BLaER1 (cell line): ENCODE results near the gene VWA8.

Source experiments
- H3K27ac ChIP-seq: shearing (Covaris generic); formaldehyde crosslinking; 2 replicates; pipeline ENCODE4 v1.8.1; 2022
- H3K27me3 ChIP-seq: shearing (Covaris generic); formaldehyde crosslinking; 2 replicates; pipeline ENCODE4 v1.8.1; 2022
- H3K36me3 ChIP-seq: shearing (Covaris generic); formaldehyde crosslinking; 2 replicates; pipeline ENCODE4 v1.8.1; 2022
- H3K4me1 ChIP-seq: shearing (Covaris generic); formaldehyde crosslinking; 2 replicates; pipeline ENCODE4 v1.8.1; 2022
- H3K4me2 ChIP-seq: shearing (Covaris generic); formaldehyde crosslinking; 2 replicates; pipeline ENCODE4 v1.8.1; 2022
- H3K4me3 ChIP-seq: shearing (Covaris generic); formaldehyde crosslinking; 2 replicates; pipeline ENCODE4 v1.8.1; 2022
- H3K9ac ChIP-seq: shearing (Covaris generic); formaldehyde crosslinking; 2 replicates; pipeline ENCODE4 v1.8.1; 2022
- H3K9me3 ChIP-seq: shearing (Covaris generic); formaldehyde crosslinking; 2 replicates; pipeline ENCODE4 v1.8.1; 2022
- H4K20me1 ChIP-seq: shearing (Covaris generic); formaldehyde crosslinking; 2 replicates; pipeline ENCODE4 v1.8.1; 2022
- Cebpa-rat ChIP-seq: shearing (Covaris generic); IDR thresholded peaks from 2 replicates; pipeline ENCODE4 v1.8.1; 2022

The VWA8 gene

DNA sequence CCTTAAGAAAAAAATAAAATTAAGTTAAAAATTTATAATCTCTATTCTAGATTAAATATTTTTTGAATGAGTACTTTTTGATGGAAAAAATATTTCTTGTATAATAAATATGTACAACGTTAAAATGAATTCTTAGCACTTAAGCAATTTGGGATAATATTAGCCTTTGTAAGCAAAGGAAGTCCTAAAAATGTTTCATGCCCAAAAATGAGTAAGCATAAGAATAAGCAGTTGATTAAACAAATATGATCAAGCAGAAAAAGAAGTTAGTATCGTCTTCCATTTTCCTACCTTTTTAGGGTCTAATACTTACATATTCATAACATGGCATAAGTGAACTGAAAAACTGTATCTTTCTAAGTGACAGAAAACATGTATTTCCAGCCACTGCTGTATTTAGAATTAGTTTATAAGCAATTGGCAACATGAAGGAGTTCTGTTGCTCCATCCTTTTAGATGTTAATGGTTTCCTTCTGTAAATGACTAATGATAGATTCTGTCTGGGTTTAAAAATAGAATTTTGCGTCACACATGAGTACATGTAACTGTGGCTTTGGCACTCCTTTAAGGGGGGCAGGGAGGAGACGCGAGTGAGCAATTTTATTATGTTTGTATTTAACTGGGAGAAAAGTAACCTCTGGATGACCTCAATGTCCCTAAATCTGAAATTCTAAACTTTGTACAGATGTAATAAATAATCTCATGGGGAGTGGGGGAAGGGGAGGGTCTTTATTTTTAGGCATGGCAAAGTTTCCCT, 266.2 kb downstream of the VWA8 start:
- Histone ChIP-seq H3K36me3 (peaks cover 3% of the 10 kb centered on the region; the same call in 1 of the 2 replicates), H3K9ac (no peak overlapping the region), H3K4me1 (peaks cover 21% of the 10 kb centered on the region), H4K20me1 (no peaks in the 10 kb centered on the region), H3K9me3 (no peaks in the 10 kb centered on the region), H3K4me3 (no peak overlapping the region; the same call in 1 of the 2 replicates), H3K4me2 (peak overlapping the region; percentile 72), H3K27ac (peak overlapping the region; percentile 59), H3K27me3 (no peaks in the 10 kb centered on the region)
- no peak for TF ChIP-seq Cebpa-rat

DNA sequence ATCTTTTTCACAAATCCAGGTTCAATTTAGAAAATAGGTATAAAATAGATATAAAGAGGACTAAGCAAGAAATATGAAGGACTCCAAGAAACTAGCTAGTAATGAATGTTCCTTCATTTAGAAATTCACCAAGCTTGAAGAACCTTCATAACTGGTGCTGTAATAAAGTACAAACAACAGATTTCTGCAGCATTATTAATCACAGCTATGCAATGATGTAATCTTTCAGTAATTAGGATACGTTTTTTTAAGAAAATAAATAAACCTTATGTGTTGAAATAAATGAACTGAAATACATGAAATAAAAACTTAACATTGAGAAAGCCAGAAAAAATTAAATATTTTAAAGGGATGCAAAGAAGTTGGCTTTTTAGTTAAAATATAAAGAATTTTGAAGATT, 267.5 kb downstream of the VWA8 start:
- Histone ChIP-seq H3K9me3 (no peaks in the 10 kb centered on the region), H4K20me1 (no peaks in the 10 kb centered on the region), H3K27me3 (no peaks in the 10 kb centered on the region), H3K9ac (no peak overlapping the region), H3K36me3 (peaks cover 3% of the 10 kb centered on the region; the same call in 1 of the 2 replicates), H3K4me2 (no peak overlapping the region), H3K4me1 (peaks cover 21% of the 10 kb centered on the region), H3K4me3 (no peak overlapping the region), H3K27ac (no peak overlapping the region)
- no peak for TF ChIP-seq Cebpa-rat

DNA sequence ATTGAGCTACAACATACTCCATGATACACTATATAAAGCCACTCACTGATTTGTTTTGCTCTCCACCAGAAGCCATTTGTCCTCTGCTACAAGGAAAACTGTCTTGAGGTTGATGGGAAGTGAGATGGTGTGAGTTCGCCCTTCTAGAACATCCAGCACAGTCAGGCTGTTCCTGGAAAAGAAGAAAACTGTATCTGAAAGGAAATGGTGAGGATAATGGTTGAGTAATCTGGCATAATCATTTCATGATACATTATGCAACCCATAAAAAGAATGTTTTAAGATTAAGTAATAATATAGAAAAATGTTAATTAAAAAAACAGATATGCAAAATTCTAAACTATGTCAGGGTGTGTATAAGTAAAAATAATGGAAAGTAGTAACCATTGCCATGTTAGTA, 269.6 kb downstream of the VWA8 start:
- H3K9ac ChIP-seq = no peak overlapping the region
- no peaks in the 10 kb centered on the region for H4K20me1 ChIP-seq
- no peak overlapping the region for H3K4me2 ChIP-seq
- H3K36me3 ChIP-seq = peaks cover 3% of the 10 kb centered on the region; the same call in 1 of the 2 replicates
- peaks cover 19% of the 10 kb centered on the region for H3K4me1 ChIP-seq
- H3K9me3 ChIP-seq = no peaks in the 10 kb centered on the region
- no peak overlapping the region for H3K4me3 ChIP-seq
- no peak overlapping the region for H3K27ac ChIP-seq
- no peak for TF ChIP-seq Cebpa-rat
- H3K27me3 ChIP-seq = no peaks in the 10 kb centered on the region

DNA sequence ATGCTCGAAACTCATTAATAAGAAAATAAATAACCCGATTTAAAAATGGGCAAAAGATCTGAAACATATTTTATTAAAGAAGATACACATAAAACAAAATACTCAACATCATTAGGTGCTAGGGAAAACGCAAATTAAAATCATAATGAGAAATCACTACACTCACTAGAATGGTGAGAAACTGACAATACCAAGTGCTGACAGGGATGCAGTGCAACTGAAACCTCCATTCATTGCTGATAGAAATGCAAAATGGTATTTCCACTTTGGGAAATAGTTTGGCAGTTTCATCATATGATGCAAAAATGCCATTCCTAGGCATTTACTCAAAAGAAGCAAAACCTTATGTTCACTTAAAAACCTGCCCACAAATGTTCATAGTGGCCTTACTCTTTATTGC, 278.1 kb downstream of the VWA8 start:
- Histone ChIP-seq H3K9ac (no peak overlapping the region), H3K4me3 (no peak overlapping the region), H3K27ac (no peak overlapping the region)

DNA sequence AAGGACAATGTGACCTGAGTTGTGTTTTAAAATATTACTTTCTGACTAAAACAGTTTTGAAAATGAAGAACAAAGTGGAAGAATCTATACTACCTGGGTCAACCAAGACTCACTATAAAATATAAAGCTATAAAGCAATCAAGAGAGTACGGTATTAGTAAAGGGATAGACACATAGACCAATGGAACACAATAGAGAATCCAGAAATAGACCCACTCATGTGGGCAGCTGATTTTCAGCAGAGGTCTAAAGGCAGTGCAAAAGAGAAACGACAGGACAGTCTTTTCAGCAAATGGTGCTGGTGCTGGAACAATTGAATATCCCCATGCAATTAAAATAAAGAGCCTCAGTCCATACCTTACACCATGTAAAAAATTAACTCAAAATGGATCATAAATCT, 278.9 kb downstream of the VWA8 start:
- Histone ChIP-seq H3K9me3 (no peaks in the 10 kb centered on the region), H3K27me3 (no peaks in the 10 kb centered on the region), H3K36me3 (peaks cover 13% of the 10 kb centered on the region; the same call in 1 of the 2 replicates), H3K4me1 (no peaks in the 10 kb centered on the region), H3K4me2 (no peak overlapping the region), H3K4me3 (no peak overlapping the region), H3K9ac (no peak overlapping the region), H3K27ac (no peak overlapping the region), H4K20me1 (no peaks in the 10 kb centered on the region)
- no peak for TF ChIP-seq Cebpa-rat

More for the DNA sequence above, 278.1 kb downstream of the VWA8 start:
- H3K36me3 ChIP-seq = peaks cover 13% of the 10 kb centered on the region; the same call in 1 of the 2 replicates
- H3K4me1 ChIP-seq = no peaks in the 10 kb centered on the region
- no peaks in the 10 kb centered on the region for H3K27me3 ChIP-seq
- no peak for TF ChIP-seq Cebpa-rat
- no peaks in the 10 kb centered on the region for H4K20me1 ChIP-seq
- H3K4me2 ChIP-seq = no peak overlapping the region
- no peaks in the 10 kb centered on the region for H3K9me3 ChIP-seq

DNA sequence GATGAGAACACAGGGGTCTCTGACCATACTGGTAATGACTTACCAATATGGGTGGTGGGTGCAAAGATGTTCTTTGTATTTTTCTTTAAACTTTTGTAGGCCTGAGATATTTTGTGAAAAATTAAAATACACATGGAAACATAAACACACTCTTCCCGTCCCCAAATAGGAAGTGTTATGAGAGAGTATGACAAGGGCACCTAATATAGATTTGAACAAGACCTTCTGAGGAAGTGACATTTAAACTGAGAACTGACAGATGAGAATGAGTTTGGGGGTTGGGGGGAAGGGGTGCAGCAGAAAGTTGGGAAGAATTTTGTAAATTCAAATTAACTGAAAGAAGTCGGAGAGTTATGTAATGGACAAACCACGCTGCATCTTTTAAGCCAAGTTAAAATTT, 279.3 kb downstream of the VWA8 start:
- H3K4me3 ChIP-seq = no peak overlapping the region
- no peak overlapping the region for H3K9ac ChIP-seq
- H3K36me3 ChIP-seq = peaks cover 13% of the 10 kb centered on the region; the same call in 1 of the 2 replicates
- no peak overlapping the region for H3K4me2 ChIP-seq
- no peak for TF ChIP-seq Cebpa-rat
- H3K9me3 ChIP-seq = no peaks in the 10 kb centered on the region
- no peaks in the 10 kb centered on the region for H3K27me3 ChIP-seq
- no peak overlapping the region for H3K27ac ChIP-seq
- no peaks in the 10 kb centered on the region for H3K4me1 ChIP-seq
- no peaks in the 10 kb centered on the region for H4K20me1 ChIP-seq

DNA sequence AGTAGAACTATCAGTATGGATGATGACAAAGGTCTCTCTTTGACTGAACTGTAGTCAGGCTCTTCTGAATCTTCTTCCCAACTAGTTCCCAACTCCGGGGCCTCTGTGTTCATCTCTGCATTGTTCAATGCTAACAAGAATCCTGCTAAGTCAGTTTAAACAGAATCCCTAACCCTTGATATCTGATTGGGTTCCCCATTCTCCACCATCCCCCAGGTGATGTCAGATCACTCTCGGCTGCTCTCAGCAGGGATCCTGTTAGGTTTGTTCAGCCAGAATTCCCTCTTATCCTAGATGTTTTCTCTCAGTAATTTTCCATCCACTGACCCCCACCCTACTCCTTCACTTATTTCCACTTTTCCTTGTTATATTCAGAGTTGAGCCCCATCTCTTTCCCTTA, 280.0 kb downstream of the VWA8 start:
- no peak for TF ChIP-seq Cebpa-rat
- no peak overlapping the region for H3K27ac ChIP-seq
- no peak overlapping the region for H3K4me3 ChIP-seq
- no peaks in the 10 kb centered on the region for H4K20me1 ChIP-seq
- peaks cover 13% of the 10 kb centered on the region; the same call in 1 of the 2 replicates for H3K36me3 ChIP-seq
- H3K4me1 ChIP-seq = no peaks in the 10 kb centered on the region
- no peak overlapping the region for H3K9ac ChIP-seq
- H3K27me3 ChIP-seq = no peaks in the 10 kb centered on the region
- no peak overlapping the region for H3K4me2 ChIP-seq
- no peaks in the 10 kb centered on the region for H3K9me3 ChIP-seq

DNA sequence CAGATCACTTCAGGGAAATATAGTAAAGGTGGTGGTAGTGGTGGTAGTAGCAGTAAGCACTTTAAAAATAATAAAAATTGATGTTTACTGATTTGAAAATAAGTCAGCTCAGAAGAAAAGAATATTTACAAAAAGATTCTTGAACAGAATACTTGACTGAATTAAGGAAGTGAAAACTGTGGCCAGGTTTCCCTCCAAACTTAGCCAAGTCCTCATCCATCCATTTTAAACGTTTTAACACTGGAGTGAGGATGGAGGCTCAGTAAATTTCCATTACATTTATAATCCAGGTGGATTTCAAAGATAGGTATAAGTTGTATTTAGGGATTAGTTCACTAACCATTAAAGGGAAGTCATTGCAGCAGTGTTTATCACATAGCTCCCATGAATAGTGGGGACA, 282.1 kb downstream of the VWA8 start:
- H4K20me1 ChIP-seq = no peaks in the 10 kb centered on the region
- H3K4me1 ChIP-seq = no peaks in the 10 kb centered on the region
- peaks cover 7% of the 10 kb centered on the region; the same call in 1 of the 2 replicates for H3K36me3 ChIP-seq
- H3K9me3 ChIP-seq = no peaks in the 10 kb centered on the region
- no peak for TF ChIP-seq Cebpa-rat
- no peaks in the 10 kb centered on the region for H3K27me3 ChIP-seq
- no peak overlapping the region for H3K4me3 ChIP-seq
- no peak overlapping the region for H3K27ac ChIP-seq
- no peak overlapping the region for H3K4me2 ChIP-seq
- H3K9ac ChIP-seq = no peak overlapping the region

DNA sequence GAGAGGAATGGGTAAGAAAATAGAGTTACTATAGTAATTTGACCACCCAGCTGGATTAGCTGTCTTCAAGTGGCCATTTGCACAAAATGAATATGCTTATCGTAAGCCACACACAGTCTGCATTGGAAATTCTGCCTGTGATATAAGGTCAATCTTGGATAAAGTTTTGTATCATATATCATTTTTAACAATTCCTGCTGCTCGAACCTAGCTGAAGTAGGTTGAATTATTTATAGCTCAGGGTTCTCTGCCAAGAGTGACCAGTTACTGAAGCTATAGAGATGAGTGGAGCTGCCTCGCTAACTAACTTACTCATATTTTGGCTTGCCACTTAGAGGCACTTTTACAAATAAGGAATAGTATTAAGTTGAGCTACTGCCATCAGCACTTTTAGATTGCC, 282.7 kb downstream of the VWA8 start:
- Histone ChIP-seq H3K4me1 (no peaks in the 10 kb centered on the region), H3K9me3 (no peaks in the 10 kb centered on the region), H3K36me3 (peaks cover 1% of the 10 kb centered on the region; the same call in 1 of the 2 replicates), H3K27me3 (no peaks in the 10 kb centered on the region), H3K27ac (no peak overlapping the region), H3K4me2 (no peak overlapping the region), H3K9ac (no peak overlapping the region), H4K20me1 (no peaks in the 10 kb centered on the region), H3K4me3 (no peak overlapping the region)
- no peak for TF ChIP-seq Cebpa-rat

DNA sequence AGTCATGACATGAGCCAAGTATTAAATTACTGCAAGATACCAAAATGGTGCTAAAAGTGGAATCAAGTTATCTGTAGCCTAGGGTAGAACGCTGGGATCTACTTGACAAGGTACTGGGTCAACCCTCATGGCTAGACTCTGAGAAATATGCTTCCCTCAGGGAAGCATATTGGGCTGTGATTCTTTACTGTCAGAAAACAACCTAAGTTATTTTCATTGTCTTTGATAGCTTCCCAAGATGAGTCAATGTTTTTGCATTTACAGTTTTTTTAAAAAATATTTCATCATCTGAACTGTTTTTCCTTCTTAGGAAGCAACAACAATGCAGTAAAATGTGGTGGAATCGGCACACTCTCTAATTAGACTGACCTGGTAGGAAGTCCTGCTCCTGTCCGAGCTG, 285.6 kb downstream of the VWA8 start:
- Histone ChIP-seq H3K9me3 (no peaks in the 10 kb centered on the region), H3K27me3 (no peaks in the 10 kb centered on the region), H3K36me3 (no peaks in the 10 kb centered on the region), H3K4me2 (no peak overlapping the region), H3K4me1 (no peaks in the 10 kb centered on the region), H3K4me3 (no peak overlapping the region), H3K27ac (no peak overlapping the region), H4K20me1 (no peaks in the 10 kb centered on the region), H3K9ac (no peak overlapping the region)
- TF ChIP-seq Cebpa-rat = no peak
